Measurements from ENCODE around the gene PRSS33. TPM values are rescaled to one million over a fixed set of nuclear protein-coding genes. Genes with fewer than 3 reads are reported as not detected.
A peak's percentile ranks its signal among the peaks of the same experiment; 100 is the strongest.

Gene PRSS33
- total and polyA plus RNA-seq, 7 donors, result not detected

GRCh38 chr16:2770057-2770951, 17.1 kb downstream of the PRSS33 start:
- peak overlapping the region in 2 of 4 donors; percentile 14 to 33 for H3K27ac ChIP-seq
- H3K36me3 ChIP-seq, result peaks cover 67 to 100% (median 77%) of the 10 kb centered on the region in 4 donors
- no peak for DNase-seq
- no peaks in the 10 kb centered on the region for H3K27me3 ChIP-seq
- H3K4me1 ChIP-seq, result peaks cover 0 to 12% (median 5%) of the 10 kb centered on the region in 4 donors
- 67 to 83% methylated on average over 32 of the region's 32 CpGs for WGBS, 2 donors
- intact Hi-C loops (cut with DNase I), result loop anchor here (10.0 kb wide), 1 partner anchor 384 kb away; no protein-coding TSS in a partner anchor
- no peaks in the 10 kb centered on the region for H3K9me3 ChIP-seq
- H3K4me3 ChIP-seq, result no peak overlapping the region
- TF ChIP-seq POLR2AphosphoS5 (IDR thresholded peaks at IDR 0.05) (peak in 1 of 4 donors; percentile 7), POLR2A (IDR thresholded peaks at IDR 0.05) (no peak)

- DNase-seq, result no peak
- WGBS, 2 donors, result 21 to 70% methylated on average over 14 of the region's 14 CpGs
Observed at GRCh38 chr16:2769675-2770056, 17.7 kb downstream of the PRSS33 start.

GRCh38 chr16:2769100-2769529, 18.2 kb downstream of the PRSS33 start:
- peaks cover 0 to 8% (median 0%) of the 10 kb centered on the region in 4 donors for H3K4me1 ChIP-seq
- no peak overlapping the region for H3K4me3 ChIP-seq
- WGBS, 2 donors, result 71 to 83% methylated on average over 11 of the region's 11 CpGs
- no peak for DNase-seq
- H3K9me3 ChIP-seq, result no peaks in the 10 kb centered on the region
- intact Hi-C loops (cut with DNase I), result no loop called here
- TF ChIP-seq EP300 (IDR thresholded peaks at IDR 0.05) (no peak), POLR2AphosphoS5 (IDR thresholded peaks at IDR 0.05) (no peak), POLR2A (IDR thresholded peaks at IDR 0.05) (no peak), CTCF (IDR thresholded peaks at IDR 0.05) (no peak)
- peak overlapping the region in 2 of 4 donors; percentile 5 to 22 for H3K27ac ChIP-seq
- no peaks in the 10 kb centered on the region for H3K27me3 ChIP-seq
- peaks cover 71 to 100% (median 82%) of the 10 kb centered on the region in 4 donors for H3K36me3 ChIP-seq

More at GRCh38 chr16:2769675-2770056, 17.7 kb downstream of the PRSS33 start:
- Histone ChIP-seq H3K36me3 (peaks cover 73 to 100% (median 78%) of the 10 kb centered on the region in 4 donors), H3K27ac (peak overlapping the region in 1 of 4 donors; percentile 14), H3K4me3 (no peak overlapping the region), H3K4me1 (peaks cover 0 to 8% (median 2%) of the 10 kb centered on the region in 4 donors), H3K9me3 (no peaks in the 10 kb centered on the region), H3K27me3 (no peaks in the 10 kb centered on the region)
- TF ChIP-seq EP300 (IDR thresholded peaks at IDR 0.05) (no peak), CTCF (IDR thresholded peaks at IDR 0.05) (no peak), POLR2A (IDR thresholded peaks at IDR 0.05) (no peak), POLR2AphosphoS5 (IDR thresholded peaks at IDR 0.05) (no peak)
- intact Hi-C loops (cut with DNase I), result loop anchor here (10.0 kb wide), 1 partner anchor 385 kb away; no protein-coding TSS in a partner anchor

- H3K27ac ChIP-seq, result peak overlapping the region in 2 of 4 donors; percentile 5 to 22
- H3K4me3 ChIP-seq, result no peak overlapping the region
- WGBS, 2 donors, result 81 to 89% methylated on average over 17 of the region's 17 CpGs
- no peaks in the 10 kb centered on the region for H3K27me3 ChIP-seq
- H3K36me3 ChIP-seq, result peaks cover 74 to 100% (median 85%) of the 10 kb centered on the region in 4 donors
- intact Hi-C loops (cut with DNase I), result no loop called here
- DNase-seq, result no peak
- H3K4me1 ChIP-seq, result peaks cover 0 to 8% (median 0%) of the 10 kb centered on the region in 4 donors
- TF ChIP-seq POLR2AphosphoS5 (IDR thresholded peaks at IDR 0.05), result no peak
- no peak for TF ChIP-seq CTCF (IDR thresholded peaks at IDR 0.05)
- H3K9me3 ChIP-seq, result no peaks in the 10 kb centered on the region
Observed at GRCh38 chr16:2768403-2769089, 18.8 kb downstream of the PRSS33 start.

GRCh38 chr16:2767891-2768290, 19.5 kb downstream of the PRSS33 start:
- H3K27me3 ChIP-seq, result no peaks in the 10 kb centered on the region
- peaks cover 0 to 8% (median 0%) of the 10 kb centered on the region in 4 donors for H3K4me1 ChIP-seq
- peaks cover 75 to 100% (median 89%) of the 10 kb centered on the region in 4 donors for H3K36me3 ChIP-seq
- intact Hi-C loops (cut with DNase I), result no loop called here
- H3K27ac ChIP-seq, result no peak overlapping the region
- TF ChIP-seq POLR2AphosphoS5 (IDR thresholded peaks at IDR 0.05) (no peak), CTCF (IDR thresholded peaks at IDR 0.05) (no peak), POLR2A (IDR thresholded peaks at IDR 0.05) (no peak), EP300 (IDR thresholded peaks at IDR 0.05) (no peak)
- DNase-seq, result no peak
- 68 to 82% methylated on average over 14 of the region's 14 CpGs for WGBS, 2 donors
- no peak overlapping the region for H3K4me3 ChIP-seq
- H3K9me3 ChIP-seq, result no peaks in the 10 kb centered on the region
